Stimulated activated CD8-positive, alpha-beta memory T cell treated with anti-CD3 and anti-CD28 coated beads, Interleukin-4, amount 100 ng/mL, for 48 hours (primary cell): Measurements from ENCODE around the gene TBC1D9.
"Not testable (repeated sequence)": the region's sequence is repeated elsewhere in the genome, so short reads cannot be mapped to it uniquely, and the experiment has no call there.

Source experiments
- DNase-seq: peaks from one replicate; pipeline ENCODE4 v3.0.0-alpha.2; 2020

The TBC1D9 gene

DNA sequence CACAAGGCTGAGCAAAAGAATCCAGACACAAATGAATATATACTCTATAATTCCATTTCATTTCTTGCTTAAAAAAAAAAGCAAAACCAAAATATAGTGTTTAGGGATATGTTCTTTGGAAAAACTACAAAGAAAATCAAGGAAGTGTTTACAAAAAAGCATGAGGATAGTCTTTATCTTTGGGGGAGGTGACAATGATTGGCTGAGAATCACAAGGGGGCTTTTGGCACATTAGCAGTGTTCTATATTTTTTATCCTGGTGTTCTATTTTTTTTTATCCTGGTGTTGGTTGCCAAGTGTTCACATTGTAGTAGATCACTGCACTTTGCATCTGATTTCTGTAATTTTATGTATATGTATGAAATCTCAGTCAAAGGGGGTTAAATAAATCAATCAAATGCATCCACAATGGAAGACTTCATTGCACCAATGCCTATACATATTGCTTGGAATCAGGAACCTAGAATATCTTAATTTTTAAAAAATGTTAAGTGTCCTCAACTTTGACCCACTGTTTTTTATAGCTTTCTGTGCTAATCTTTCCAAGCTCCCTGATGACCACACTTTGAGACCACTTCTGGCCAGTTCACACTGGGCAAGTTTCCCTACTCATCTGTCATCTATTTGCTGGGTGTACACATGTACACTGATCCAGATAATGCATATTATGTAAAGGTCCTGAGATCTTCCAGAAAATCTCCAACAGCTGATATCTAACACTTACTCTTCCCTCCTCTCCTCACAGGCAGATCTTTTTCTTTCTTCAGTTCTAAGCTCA is 3.7 kb downstream of the TBC1D9 start:
- DNase-seq = no peak

- DNase-seq = no peak
These were observed 5.7 kb downstream of the TBC1D9 start for GRCh38 chr4:140750470-140750869.

DNA sequence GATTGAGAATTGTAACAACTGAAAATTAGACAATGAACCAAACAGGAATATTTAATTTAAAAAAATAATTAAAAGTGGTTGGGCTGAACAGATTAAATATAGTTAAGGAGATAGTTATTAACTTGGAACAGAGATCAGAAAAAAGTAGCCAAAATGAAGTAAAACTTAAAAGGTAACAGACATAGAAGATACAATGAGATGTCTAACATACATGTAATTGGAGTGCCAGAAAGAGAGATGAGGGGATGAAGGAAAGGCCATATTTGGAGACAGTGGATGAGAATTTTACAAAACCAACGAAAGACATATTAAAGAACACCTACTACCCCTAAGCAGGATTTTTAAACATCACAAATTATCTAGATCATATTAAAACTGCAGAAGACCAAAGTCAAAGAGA is 8.0 kb downstream of the TBC1D9 start:
- DNase-seq = no peak

GRCh38 chr4:140746546-140746945 is 9.6 kb downstream of the TBC1D9 start:
- not testable (repeated sequence) for DNase-seq

DNA sequence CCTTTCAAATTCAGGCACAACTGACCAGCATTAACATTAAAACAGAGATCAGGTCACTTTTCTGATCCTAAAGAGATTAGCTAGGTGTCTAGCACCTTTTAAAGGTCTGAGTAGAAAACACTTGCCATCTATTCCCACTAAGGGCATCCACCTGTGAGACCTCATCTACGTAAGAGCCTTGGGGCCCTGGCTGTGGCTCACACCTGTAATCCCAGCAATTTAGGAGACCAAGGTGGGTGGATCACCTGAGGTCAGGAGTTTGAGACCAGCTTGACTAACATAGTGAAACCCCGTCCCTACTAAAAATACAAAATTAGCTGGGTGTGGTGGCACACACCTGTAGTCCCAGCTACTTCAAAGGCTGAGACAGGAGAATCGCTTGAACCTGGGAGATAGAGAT is 11.8 kb downstream of the TBC1D9 start:
- no peak for DNase-seq

DNA sequence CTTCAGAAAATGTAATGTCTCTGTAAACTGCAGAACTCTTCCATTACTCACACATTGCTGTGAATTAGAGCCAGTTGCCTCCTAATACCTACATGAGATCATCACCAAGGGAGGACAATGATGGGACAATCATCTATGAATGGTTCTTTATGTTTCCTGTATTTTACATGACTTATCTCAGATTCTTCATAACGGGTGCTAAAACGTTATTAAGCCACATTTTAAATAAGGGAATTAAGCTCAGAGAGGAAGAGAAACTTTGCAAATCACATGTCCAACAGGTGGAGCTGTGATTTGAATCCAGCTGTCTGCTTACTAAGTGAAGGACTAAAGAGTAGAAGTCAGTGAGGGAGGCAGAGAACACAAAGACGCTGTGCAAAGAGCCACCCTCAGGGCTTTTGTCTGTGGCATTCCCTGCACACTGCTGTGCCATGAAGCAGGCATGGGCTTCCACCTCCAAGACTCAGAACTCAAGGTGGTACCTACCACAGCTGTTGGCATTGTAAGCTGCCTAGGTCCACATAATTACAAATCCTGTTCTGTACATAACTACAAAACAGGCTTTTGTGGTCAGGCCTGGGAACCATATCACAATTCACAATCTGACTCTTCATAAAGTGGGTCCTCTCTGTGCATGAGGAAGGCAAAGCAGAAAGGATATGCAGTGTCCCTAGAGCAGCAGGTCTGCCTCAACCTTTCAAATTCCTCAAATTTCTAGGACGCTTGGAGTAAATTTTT is 12.8 kb downstream of the TBC1D9 start:
- no peak for DNase-seq

DNA sequence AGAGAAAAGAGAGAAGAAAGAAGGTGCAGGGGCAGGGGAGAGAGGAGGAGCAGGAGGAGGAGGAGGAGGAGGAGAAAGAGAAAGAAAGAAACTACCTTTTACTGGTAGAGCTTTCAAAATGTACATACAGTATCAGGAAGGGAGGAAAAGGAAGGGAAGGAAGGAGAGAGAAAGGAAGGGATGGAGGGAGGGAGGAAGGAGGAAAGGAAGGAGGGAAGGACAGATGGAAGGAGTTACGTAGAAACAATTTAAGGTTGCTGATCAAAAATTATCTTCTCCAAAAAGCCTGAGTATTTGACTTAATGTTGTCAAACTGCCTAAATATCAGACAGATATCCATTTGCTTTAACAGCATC is 13.4 kb downstream of the TBC1D9 start:
- no peak for DNase-seq

- no peak for DNase-seq
These were observed 15.1 kb downstream of the TBC1D9 start for GRCh38 chr4:140740906-140741670.

- DNase-seq = no peak
These were observed 15.8 kb downstream of the TBC1D9 start for GRCh38 chr4:140740422-140740821.

DNA sequence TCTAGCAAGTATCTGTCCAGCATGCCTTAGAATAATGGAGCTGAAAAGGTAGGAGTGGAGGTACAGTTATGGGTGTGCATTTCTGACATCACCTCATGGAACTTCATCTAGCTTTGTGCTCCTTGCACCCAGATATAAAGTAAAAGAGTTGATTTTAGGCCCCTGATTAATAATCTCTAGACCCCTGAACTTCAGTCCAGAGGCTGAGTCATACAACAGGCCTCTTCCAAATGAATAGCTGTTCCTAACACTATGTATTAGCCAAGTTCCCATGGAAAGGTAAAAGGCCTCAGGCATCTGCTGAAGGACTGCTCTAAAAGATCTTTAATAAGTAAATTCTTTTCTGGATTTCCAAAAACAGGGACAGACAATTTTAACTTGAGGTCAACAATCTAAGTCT is 16.2 kb downstream of the TBC1D9 start:
- DNase-seq = no peak

DNA sequence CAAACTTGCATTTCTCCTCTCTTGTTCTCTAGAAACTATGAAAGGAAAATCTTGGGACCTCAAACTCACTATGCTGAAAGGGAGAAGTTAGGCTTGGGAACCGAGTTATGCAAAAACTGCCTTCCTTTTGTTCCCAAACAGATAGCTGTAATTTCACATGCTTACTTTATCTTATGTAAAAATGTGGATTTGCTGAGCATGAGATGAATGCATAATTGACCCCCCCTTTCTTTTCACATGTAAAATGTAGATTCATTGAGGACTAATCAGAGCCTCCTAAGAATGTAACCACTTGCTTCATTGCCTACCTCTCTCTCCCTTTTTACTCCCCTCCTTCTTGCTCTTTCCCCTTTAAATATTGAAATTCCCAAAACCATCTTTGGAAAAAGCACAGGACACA is 18.0 kb downstream of the TBC1D9 start:
- no peak for DNase-seq

DNA sequence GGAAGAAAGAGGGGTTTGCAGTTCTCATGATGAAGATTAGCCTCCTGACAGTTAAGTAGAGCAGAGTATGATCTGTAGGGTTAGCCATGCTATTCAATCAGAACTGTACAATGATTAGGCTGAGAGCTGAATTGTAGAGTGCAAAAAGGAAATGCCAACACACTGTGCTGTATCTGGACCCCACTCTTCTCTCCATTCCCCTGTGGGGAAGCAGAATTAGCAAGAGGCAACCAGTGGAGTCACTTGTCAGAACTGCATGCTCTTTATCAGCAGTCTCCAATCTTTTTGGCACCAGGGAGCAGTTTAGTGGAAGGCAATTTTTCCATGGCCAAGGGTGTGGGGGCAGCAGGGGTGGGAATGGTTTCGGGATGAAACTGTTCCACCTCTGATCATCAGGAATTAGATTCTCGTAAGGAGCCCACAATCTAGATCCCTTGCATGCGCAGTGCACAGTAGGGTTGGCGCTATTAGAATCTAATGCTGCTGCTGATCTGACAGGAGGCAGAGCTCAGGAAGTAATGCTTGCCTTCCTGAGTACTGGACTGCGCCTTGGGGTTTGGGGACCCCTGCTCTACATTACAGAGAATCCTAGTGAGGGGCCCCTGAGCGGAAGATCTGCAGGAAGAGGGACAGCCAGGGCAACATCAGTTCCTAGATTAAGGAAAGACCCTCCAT is 19.4 kb downstream of the TBC1D9 start:
- no peak for DNase-seq

GRCh38 chr4:140735779-140736391 is 20.3 kb downstream of the TBC1D9 start:
- DNase-seq = no peak

DNA sequence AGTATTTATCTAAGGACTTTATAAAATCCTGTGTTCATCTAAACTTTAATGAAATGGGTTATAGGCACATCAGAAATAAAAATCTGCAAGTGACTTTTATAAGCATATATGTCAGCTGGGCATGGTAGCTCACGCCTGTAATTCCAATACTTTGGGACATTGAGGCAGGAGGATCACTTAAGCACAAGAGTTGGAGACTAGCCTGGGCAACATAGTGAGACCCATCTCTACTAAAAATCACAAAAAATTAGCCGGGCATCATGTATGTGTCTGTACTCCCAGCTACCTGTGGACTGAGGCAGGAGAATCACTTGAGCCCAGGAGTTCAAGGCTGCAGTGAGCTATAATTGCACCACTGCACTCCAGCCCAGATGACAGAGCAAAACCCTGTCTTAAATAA is 20.9 kb downstream of the TBC1D9 start:
- DNase-seq = no peak

DNA sequence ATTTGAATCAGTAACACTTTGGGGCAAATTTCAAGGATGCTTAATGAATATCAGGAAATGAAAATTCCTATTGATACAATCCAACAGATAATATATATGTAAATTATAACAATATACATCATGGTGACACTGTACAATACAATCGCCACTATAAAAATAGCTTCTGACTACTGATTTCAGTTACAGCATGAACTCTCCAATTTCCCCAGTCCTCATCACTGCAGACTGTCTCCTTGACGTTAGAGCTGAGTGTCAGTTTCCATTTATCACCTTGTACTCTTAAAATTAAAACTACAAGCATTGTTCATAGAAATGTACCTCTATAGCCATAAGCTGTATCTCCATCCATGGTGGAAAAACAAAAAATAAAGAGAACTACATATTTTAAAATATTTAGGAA is 23.4 kb downstream of the TBC1D9 start:
- DNase-seq = no peak

GRCh38 chr4:140729344-140730049 is 26.7 kb downstream of the TBC1D9 start:
- no peak for DNase-seq

- DNase-seq = no peak
These were observed 29.2 kb downstream of the TBC1D9 start for GRCh38 chr4:140726776-140727500.

- no peak for DNase-seq
These were observed 30.6 kb downstream of the TBC1D9 start for GRCh38 chr4:140725556-140725955.

- DNase-seq = no peak
These were observed 31.4 kb downstream of the TBC1D9 start for GRCh38 chr4:140724760-140725159.

DNA sequence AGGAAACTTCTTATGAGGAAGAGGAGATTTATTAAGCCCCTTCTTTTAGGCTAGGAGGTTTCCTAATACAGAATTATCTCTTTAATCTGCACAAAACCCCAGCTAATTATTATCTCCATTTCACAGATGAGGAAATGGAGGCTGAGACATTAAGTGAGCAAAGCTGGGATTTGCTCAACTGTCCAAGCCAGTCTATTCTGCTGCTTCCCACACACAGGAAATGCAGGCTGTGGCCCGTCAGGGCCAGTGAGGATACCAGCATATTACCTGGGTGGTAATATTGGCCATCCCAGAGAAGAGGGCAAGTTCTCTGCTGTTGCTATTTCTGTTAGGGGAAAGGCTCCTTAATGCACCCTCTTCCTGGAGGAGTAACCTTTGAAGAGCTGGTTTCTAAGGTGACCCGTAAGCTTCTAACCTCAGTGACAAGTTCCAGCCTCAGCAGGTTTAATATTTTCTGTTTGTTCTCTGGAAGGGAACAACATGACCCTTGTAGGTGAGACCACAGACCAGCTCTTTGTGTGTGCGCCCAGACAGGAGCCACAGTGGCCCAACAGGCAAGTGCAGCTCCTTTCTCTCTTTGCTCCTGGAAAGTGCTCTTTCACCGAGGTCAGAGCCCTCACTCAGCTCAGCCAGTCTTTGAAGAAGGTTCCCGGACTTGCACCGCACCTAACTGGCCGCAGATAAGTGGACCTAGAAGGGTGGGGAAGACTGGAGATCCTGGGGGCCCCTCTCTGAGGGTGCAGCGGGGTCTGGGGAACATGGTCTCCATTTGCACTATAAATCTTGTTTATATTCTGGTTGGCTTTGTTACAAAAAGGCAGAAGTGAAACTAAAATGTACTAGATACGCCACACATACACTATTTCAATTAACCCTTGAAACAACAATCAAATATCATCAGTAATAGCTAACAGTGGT is 35.5 kb downstream of the TBC1D9 start:
- no peak for DNase-seq
